ENCODE results near the gene GSX2.
"Not testable (repeated sequence)": the region's sequence is repeated elsewhere in the genome, so short reads cannot be mapped to it uniquely, and the experiment has no call there.

DNA sequence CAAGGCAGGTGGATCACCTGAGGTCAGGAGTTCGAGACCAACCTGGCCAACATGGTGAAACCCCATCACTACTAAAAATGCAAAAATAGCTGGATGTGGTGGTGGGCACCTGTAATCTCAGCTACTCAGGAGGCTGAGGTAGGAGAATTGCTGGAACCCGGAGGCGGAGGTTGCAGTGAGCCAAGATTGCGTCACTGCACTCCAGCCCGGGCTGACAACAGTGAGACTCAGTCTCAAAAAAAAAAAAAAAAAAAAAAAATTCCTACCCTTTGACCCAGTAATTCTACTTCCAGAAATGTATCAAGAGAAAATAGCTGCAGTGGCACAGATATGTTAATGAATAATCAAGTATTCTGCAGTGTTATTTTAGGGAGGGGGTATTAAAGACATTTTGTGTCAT, 46.6 kb upstream of the GSX2 start:
- TF ChIP-seq EZH2 (IDR thresholded peaks at IDR 0.05; ENCODE audit: low read length, missing control alignments), result not testable (repeated sequence)
- TF ChIP-seq, protein P1, sequence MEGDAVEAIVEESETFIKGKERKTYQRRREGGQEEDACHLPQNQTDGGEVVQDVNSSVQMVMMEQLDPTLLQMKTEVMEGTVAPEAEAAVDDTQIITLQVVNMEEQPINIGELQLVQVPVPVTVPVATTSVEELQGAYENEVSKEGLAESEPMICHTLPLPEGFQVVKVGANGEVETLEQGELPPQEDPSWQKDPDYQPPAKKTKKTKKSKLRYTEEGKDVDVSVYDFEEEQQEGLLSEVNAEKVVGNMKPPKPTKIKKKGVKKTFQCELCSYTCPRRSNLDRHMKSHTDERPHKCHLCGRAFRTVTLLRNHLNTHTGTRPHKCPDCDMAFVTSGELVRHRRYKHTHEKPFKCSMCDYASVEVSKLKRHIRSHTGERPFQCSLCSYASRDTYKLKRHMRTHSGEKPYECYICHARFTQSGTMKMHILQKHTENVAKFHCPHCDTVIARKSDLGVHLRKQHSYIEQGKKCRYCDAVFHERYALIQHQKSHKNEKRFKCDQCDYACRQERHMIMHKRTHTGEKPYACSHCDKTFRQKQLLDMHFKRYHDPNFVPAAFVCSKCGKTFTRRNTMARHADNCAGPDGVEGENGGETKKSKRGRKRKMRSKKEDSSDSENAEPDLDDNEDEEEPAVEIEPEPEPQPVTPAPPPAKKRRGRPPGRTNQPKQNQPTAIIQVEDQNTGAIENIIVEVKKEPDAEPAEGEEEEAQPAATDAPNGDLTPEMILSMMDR (conservative IDR thresholded peaks at IDR 0.05 in 1 of 2, IDR thresholded peaks at IDR 0.05 in 1 of 2; ENCODE audit: low read depth in 1 of 2, low read length in 2 of 2), result not testable (repeated sequence)

All from fibroblast of lung (primary cell).